ENCODE data around the gene URM1. TPM values are rescaled to one million over a fixed set of nuclear protein-coding genes. Genes with fewer than 3 reads are reported as not detected.

Gene URM1
- polyA plus RNA-seq, 2 of the 4 experiments (the other 2 are of a cell fraction) = 43.6 to 50.6 TPM

DNA sequence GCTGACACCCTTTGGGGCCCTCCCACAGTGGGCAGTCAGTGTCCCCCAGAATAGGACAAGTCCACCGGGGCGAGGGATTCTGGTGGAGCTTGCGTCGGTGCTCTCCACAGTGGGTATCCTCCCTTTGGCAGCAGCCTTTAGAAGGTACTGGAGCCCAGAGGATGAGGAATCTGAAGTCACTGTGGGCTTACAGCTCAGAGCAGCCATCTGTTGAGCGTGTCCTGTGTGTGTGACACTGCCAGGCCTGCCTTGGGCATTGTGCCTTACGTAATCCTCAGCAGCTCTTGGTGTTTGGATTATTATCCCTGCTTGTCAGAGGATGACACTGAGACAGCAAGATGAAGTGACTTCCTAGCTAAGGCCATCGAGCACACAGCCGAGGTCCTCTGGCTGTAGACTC is 12.6 kb downstream of the URM1 start:
- CTCF ChIA-PET = interaction anchor here (0.6 to 3.1 kb wide), 11 partner anchors 8 to 252 kb away, joined by 3 to 17 read pairs (median 3); partner anchors contain the start of genes CERCAM, SLC27A4 and URM1
- no peak overlapping the region for H3K4me2 ChIP-seq
- 98% methylated on average over 7 of the region's 8 CpGs for WGBS (ENCODE audit: missing lambda C conversion rate)
- no peak for ATAC-seq
- H3K4me3 ChIP-seq = no peak overlapping the region
- H3K27ac ChIP-seq = no peak overlapping the region
- POLR2A ChIA-PET = no interaction called here
- no peaks in the 10 kb centered on the region for H3K4me1 ChIP-seq
- no peak for DNase-seq (ENCODE audit: low read depth in 1 of 2, low spot score in 1 of 2)
- FAIRE-seq = no peak
- TF ChIP-seq HOXB5 (CRISPR knock-in tag; IDR thresholded peaks at IDR 0.05) (no peak), POLR2A (IDR thresholded peaks at IDR 0.05; ENCODE audit: low read length) (no peak), CHD4 (IDR thresholded peaks at IDR 0.05; ENCODE audit: borderline replicate concordance) (no peak), ZC3H11A (IDR thresholded peaks at IDR 0.05) (no peak), FOSB (CRISPR knock-in tag; IDR thresholded peaks at IDR 0.05) (no peak)
- TF ChIP-seq, protein P1, sequence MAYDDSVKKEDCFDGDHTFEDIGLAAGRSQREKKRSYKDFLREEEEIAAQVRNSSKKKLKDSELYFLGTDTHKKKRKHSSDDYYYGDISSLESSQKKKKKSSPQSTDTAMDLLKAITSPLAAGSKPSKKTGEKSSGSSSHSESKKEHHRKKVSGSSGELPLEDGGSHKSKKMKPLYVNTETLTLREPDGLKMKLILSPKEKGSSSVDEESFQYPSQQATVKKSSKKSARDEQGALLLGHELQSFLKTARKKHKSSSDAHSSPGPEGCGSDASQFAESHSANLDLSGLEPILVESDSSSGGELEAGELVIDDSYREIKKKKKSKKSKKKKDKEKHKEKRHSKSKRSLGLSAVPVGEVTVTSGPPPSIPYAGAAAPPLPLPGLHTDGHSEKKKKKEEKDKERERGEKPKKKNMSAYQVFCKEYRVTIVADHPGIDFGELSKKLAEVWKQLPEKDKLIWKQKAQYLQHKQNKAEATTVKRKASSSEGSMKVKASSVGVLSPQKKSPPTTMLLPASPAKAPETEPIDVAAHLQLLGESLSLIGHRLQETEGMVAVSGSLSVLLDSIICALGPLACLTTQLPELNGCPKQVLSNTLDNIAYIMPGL (CRISPR knock-in tag; IDR thresholded peaks at IDR 0.05; ENCODE audit: borderline replicate concordance) = no peak
- no peaks in the 10 kb centered on the region for H3K9me3 ChIP-seq

DNA sequence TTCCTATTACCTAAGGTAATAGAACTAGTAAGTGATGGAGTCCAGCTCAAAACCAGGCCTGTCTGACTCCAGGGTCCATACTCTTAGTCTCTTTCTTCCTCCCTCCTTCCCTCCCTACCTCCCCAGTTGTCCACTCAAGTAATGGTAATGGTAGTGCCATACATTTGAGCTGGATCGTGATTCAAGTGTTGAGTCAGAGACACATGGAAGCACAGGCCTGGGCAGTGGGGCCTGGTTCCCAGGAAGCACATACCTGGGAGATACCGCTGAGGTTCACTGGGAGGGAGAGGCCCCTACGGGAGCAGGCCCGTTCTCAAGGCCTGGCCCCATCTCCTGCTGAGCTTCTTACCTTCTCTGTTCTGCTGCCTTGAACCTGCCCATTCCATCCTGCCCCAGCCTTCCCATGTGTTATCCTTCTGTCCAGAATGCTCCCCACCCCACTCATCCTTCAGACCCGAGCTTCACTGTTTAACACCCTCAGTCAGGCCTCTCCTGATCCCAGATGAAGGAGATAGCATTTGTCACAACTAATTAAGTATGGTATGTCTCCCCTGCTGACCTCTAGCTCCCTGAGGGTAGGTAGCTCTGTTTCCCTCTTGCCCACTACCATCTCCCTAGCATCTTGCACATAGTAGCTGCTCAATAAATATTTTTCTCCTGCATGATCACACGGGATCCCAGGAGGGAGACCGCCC is 13.8 kb downstream of the URM1 start:
- FAIRE-seq = no peak
- no peak overlapping the region for H3K4me2 ChIP-seq
- no peak overlapping the region for H3K27ac ChIP-seq
- no peak overlapping the region for H3K4me3 ChIP-seq
- WGBS (ENCODE audit: missing lambda C conversion rate) = 87% methylated on average over 7 of the region's 7 CpGs
- CTCF ChIA-PET = interaction anchor here (1.0 to 3.1 kb wide), 11 partner anchors 9 to 176 kb away, joined by 3 to 17 read pairs (median 4); partner anchors contain the start of genes CERCAM, SLC27A4 and URM1
- POLR2A ChIA-PET = no interaction called here
- no peak for DNase-seq (ENCODE audit: low read depth in 1 of 2, low spot score in 1 of 2)
- no peaks in the 10 kb centered on the region for H3K9me3 ChIP-seq
- H3K4me1 ChIP-seq = no peaks in the 10 kb centered on the region
- ATAC-seq = no peak
- TF ChIP-seq POLR2AphosphoS2 (conservative IDR thresholded peaks at IDR 0.05; ENCODE audit: low read length) (no peak), TFCP2L1 (CRISPR knock-in tag; IDR thresholded peaks at IDR 0.05) (no peak), RAD21 (conservative IDR thresholded peaks at IDR 0.05 in 1 of 2, IDR thresholded peaks at IDR 0.05 in 1 of 2) (no peak), PHF8 (IDR thresholded peaks at IDR 0.05; ENCODE audit: borderline replicate concordance, low read depth) (no peak), HDAC2 (IDR thresholded peaks at IDR 0.05) (no peak), MAFK (IDR thresholded peaks at IDR 0.05; ENCODE audit: partially characterized antibody) (no peak), KDM5A (IDR thresholded peaks at IDR 0.05) (no peak), POLR2A (IDR thresholded peaks at IDR 0.05; ENCODE audit: low read length) (no peak), FOSL2 (IDR thresholded peaks at IDR 0.05) (no peak), FOSL2 (CRISPR knock-in tag; IDR thresholded peaks at IDR 0.05) (no peak), CHD2 (IDR thresholded peaks at IDR 0.05; ENCODE audit: low read length, partially characterized antibody) (no peak), HOXB13 (CRISPR knock-in tag; IDR thresholded peaks at IDR 0.05; ENCODE audit: low read depth) (no peak), RFX5 (IDR thresholded peaks at IDR 0.05) (no peak), CBX8 (IDR thresholded peaks at IDR 0.05) (no peak), ESRRA (IDR thresholded peaks at IDR 0.05; ENCODE audit: borderline replicate concordance, low read length) (no peak), CEBPB (IDR thresholded peaks at IDR 0.05) (no peak), NR3C1 (IDR thresholded peaks at IDR 0.05) (no peak), HOXB5 (CRISPR knock-in tag; IDR thresholded peaks at IDR 0.05) (no peak)
- TF ChIP-seq, protein P2, sequence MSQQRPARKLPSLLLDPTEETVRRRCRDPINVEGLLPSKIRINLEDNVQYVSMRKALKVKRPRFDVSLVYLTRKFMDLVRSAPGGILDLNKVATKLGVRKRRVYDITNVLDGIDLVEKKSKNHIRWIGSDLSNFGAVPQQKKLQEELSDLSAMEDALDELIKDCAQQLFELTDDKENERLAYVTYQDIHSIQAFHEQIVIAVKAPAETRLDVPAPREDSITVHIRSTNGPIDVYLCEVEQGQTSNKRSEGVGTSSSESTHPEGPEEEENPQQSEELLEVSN (IDR thresholded peaks at IDR 0.05; ENCODE audit: borderline replicate concordance, low read depth) = no peak
- TF ChIP-seq, protein P3, sequence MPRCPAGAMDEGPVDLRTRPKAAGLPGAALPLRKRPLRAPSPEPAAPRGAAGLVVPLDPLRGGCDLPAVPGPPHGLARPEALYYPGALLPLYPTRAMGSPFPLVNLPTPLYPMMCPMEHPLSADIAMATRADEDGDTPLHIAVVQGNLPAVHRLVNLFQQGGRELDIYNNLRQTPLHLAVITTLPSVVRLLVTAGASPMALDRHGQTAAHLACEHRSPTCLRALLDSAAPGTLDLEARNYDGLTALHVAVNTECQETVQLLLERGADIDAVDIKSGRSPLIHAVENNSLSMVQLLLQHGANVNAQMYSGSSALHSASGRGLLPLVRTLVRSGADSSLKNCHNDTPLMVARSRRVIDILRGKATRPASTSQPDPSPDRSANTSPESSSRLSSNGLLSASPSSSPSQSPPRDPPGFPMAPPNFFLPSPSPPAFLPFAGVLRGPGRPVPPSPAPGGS (IDR thresholded peaks at IDR 0.05) = no peak

Data from A549 (cell line).